HG03457 (cell line): ENCODE data around the gene DSCAM.

Source experiments
- ATAC-seq: cut with Tn5 transposase; IDR thresholded peaks from one replicate; pipeline ENCODE4 v1.9.1; 2021; ENCODE audit warnings: moderate number of reproducible peaks; ENCODE audit not compliant: unreplicated experiment

DSCAM gene

GRCh38 chr21:40770435-40771055, 76.4 kb downstream of the DSCAM start:
- no peak for ATAC-seq

GRCh38 chr21:40769231-40769630, 77.7 kb downstream of the DSCAM start:
- no peak for ATAC-seq

GRCh38 chr21:40768056-40768455, 78.9 kb downstream of the DSCAM start:
- no peak for ATAC-seq

- ATAC-seq: no peak
These were observed 80.6 kb downstream of the DSCAM start for GRCh38 chr21:40766381-40766780.

GRCh38 chr21:40765811-40766210, 81.1 kb downstream of the DSCAM start:
- ATAC-seq: no peak

GRCh38 chr21:40760821-40761220, 86.1 kb downstream of the DSCAM start:
- no peak for ATAC-seq

- ATAC-seq: no peak
These were observed 87.9 kb downstream of the DSCAM start for GRCh38 chr21:40759061-40759460.

GRCh38 chr21:40757366-40757765, 89.6 kb downstream of the DSCAM start:
- ATAC-seq: no peak

- ATAC-seq: no peak
These were observed 92.5 kb downstream of the DSCAM start for GRCh38 chr21:40754466-40754865.

GRCh38 chr21:40753756-40754155, 93.2 kb downstream of the DSCAM start:
- no peak for ATAC-seq

- no peak for ATAC-seq
These were observed 94.8 kb downstream of the DSCAM start for GRCh38 chr21:40752125-40752524.

- no peak for ATAC-seq
These were observed 95.7 kb downstream of the DSCAM start for GRCh38 chr21:40751221-40751620.

GRCh38 chr21:40736145-40736544, 110.8 kb downstream of the DSCAM start:
- ATAC-seq: no peak

GRCh38 chr21:40733024-40733397, 113.9 kb downstream of the DSCAM start:
- no peak for ATAC-seq

GRCh38 chr21:40732253-40733023, 114.5 kb downstream of the DSCAM start:
- ATAC-seq: no peak

- ATAC-seq: no peak
These were observed 115.8 kb downstream of the DSCAM start for GRCh38 chr21:40731206-40731605.

GRCh38 chr21:40730426-40730800, 116.5 kb downstream of the DSCAM start:
- no peak for ATAC-seq

GRCh38 chr21:40729761-40730425, 117.1 kb downstream of the DSCAM start:
- no peak for ATAC-seq

- no peak for ATAC-seq
These were observed 123.0 kb downstream of the DSCAM start for GRCh38 chr21:40723966-40724365.

- ATAC-seq: no peak
These were observed 123.6 kb downstream of the DSCAM start for GRCh38 chr21:40723317-40723716.

- no peak for ATAC-seq
These were observed 127.3 kb downstream of the DSCAM start for GRCh38 chr21:40719615-40720014.

GRCh38 chr21:40717028-40717427, 129.9 kb downstream of the DSCAM start:
- no peak for ATAC-seq
